Psoas muscle (tissue), 8 donors: ENCODE data around the gene SLAMF1. TPM values are rescaled to one million over a fixed set of nuclear protein-coding genes. Genes with fewer than 3 reads are reported as not detected.

ENCODE experiments used
- ATAC-seq, 4 donors: fragments of 200-7000 bp; cut with Tn5 transposase; one replicate each; pipeline ENCODE4 v1.9.1; 2020; ENCODE audit warnings: moderate library complexity in 3 of 4, mild to moderate bottlenecking in 2 of 4
- DNase-seq, 2 donors: peaks; one replicate each; pipeline ENCODE4 v3.0.0-alpha.2; 2020
- H3K27ac ChIP-seq: fragments of 200-600 bp; one replicate; pipeline ENCODE4 v1.8.0; 2022
- H3K27me3 ChIP-seq, 3 donors: fragments of 200-600 bp in 1 of 3; one replicate each; pipeline versions ENCODE4 v1.6.1 to v1.8.0; 2013 to 2022; ENCODE audit warnings: low read length in 2 of 3, mild to moderate bottlenecking in 2 of 3, moderate library complexity in 1 of 3; ENCODE audit not compliant: insufficient read depth in 3 of 3
- H3K36me3 ChIP-seq, 2 donors: fragments of 200-600 bp in 1 of 2; one replicate each; pipeline versions ENCODE4 v1.6.1 to v1.8.0; 2013 to 2022; ENCODE audit warnings: low read depth in 1 of 2, mild to moderate bottlenecking in 1 of 2, moderate library complexity in 1 of 2; ENCODE audit not compliant: insufficient read depth in 1 of 2
- H3K4me1 ChIP-seq: fragments of 200-600 bp; one replicate; pipeline ENCODE4 v1.8.0; 2022
- H3K4me3 ChIP-seq: fragments of 200-600 bp; one replicate; pipeline ENCODE4 v1.8.0; 2022; ENCODE audit warnings: mild to moderate bottlenecking
- H3K9me3 ChIP-seq: fragments of 200-600 bp; one replicate; pipeline ENCODE4 v1.8.0; 2022
- CTCF ChIP-seq: fragments of 200-600 bp; IDR thresholded peaks from one replicate; pipeline ENCODE4 v1.8.0; 2022; ENCODE audit warnings: antibody characterized with exemption
- WGBS, 3 donors: extraction: QIAGEN DNeasy Blood & Tissue Kit; methylation state at CpG; one replicate each; pipeline versions ENCODE4 v1.1.6 to v1.1.7; 2013; 5-methylcytosine and 5-hydroxymethylcytosine counted together
- intact Hi-C, 2 donors: fragments of 100-400 bp; cut with DNase I; formaldehyde crosslinking; loops; one replicate each; pipeline versions ENCODE4 v1.11.0 to v1.14.2; 2022
- polyA plus RNA-seq, 3 donors: library from polyadenylated mRNA; stranded (reverse); fragments of 200-250 nt; gene quantifications; one replicate each; pipeline ENCODE4 v1.2.3, GENCODE V29; 2013
- total RNA-seq, 4 donors: library from RNA; stranded (reverse); fragmentation: NEBNext Ultra II Directional in 2 of 4; extraction: Animal tissue kit (Norgen Biotek cat#: 25700) in 2 of 4; gene quantifications; one replicate each; pipeline versions ENCODE4 v1.2.1 to v1.2.4, GENCODE V29; 2021 to 2023
- donor health status: healthy with polysubstance abuse.
- donor health status: DM: no; HTN: no; CAD: no; lungs with moderate emphysema.
- donor health status: Bipolar disorder and iron deficiency.
- donor health status: healthy.
- donor health status: DM: yes; HTN: yes; CAD: no.
- donor health status: DM: no; HTN: no; CAD: no.
- donor health status: DM: no; HTN: no; CAD: no.
- donor health status: DM: yes; HTN: yes; CAD: no.

The SLAMF1 gene
- total and polyA plus RNA-seq, 7 donors: 0.03 to 0.30 (median 0.08) TPM

GRCh38 chr1:160675641-160676410 is 29.0 kb upstream of the SLAMF1 start:
- Histone ChIP-seq H3K4me1 (no peaks in the 10 kb centered on the region), H3K27ac (no peak overlapping the region), H3K27me3 (peaks cover 0 to 2% (median 0%) of the 10 kb centered on the region in 3 donors), H3K9me3 (no peaks in the 10 kb centered on the region), H3K36me3 (no peaks in the 10 kb centered on the region), H3K4me3 (no peak overlapping the region)
- ATAC-seq (no peak), DNase-seq (peak; percentile 37 to 67)
- intact Hi-C loops: no loop called here
- WGBS, 3 donors: 48 to 58% (median 50%) methylated on average over 6 of the region's 6 CpGs
- peak; percentile 43 for TF ChIP-seq CTCF

GRCh38 chr1:160674415-160674814 is 27.6 kb upstream of the SLAMF1 start:
- no peak for DNase-seq
- intact Hi-C loops: no loop called here
- Histone ChIP-seq H3K27ac (no peak overlapping the region), H3K36me3 (no peaks in the 10 kb centered on the region), H3K4me3 (no peak overlapping the region), H3K4me1 (no peaks in the 10 kb centered on the region), H3K9me3 (peaks cover 1% of the 10 kb centered on the region), H3K27me3 (peaks cover 0 to 2% (median 0%) of the 10 kb centered on the region in 3 donors)
- no peak for TF ChIP-seq CTCF
- WGBS, 3 donors: 57 to 62% (median 57%) methylated on average over 2 of the region's 2 CpGs
- no peak for ATAC-seq

- Histone ChIP-seq H3K4me1 (no peaks in the 10 kb centered on the region), H3K27ac (no peak overlapping the region), H3K9me3 (peaks cover 10% of the 10 kb centered on the region), H3K36me3 (no peaks in the 10 kb centered on the region), H3K4me3 (no peak overlapping the region), H3K27me3 (peaks cover 0 to 2% (median 0%) of the 10 kb centered on the region in 3 donors)
- TF ChIP-seq CTCF: no peak
- ATAC-seq (no peak), DNase-seq (no peak)
- intact Hi-C loops: no loop called here
- WGBS, 3 donors: 46 to 59% (median 49%) methylated on average over 6 of the region's 6 CpGs
Observed at GRCh38 chr1:160672789-160673695, 26.2 kb upstream of the SLAMF1 start.

GRCh38 chr1:160671603-160672517 is 25.0 kb upstream of the SLAMF1 start:
- H3K27me3 ChIP-seq: peaks cover 0 to 2% (median 0%) of the 10 kb centered on the region in 3 donors
- TF ChIP-seq CTCF: no peak
- H3K9me3 ChIP-seq: peaks cover 10% of the 10 kb centered on the region
- H3K4me1 ChIP-seq: no peaks in the 10 kb centered on the region
- no peak for DNase-seq
- no peak overlapping the region for H3K4me3 ChIP-seq
- ATAC-seq: no peak
- H3K27ac ChIP-seq: no peak overlapping the region
- no peaks in the 10 kb centered on the region for H3K36me3 ChIP-seq
- intact Hi-C loops: no loop called here
- 19 to 32% (median 31%) methylated on average over 3 of the region's 3 CpGs for WGBS, 3 donors
